Measurements from ENCODE around the gene CDKN2AIPNL. TPM values are rescaled to one million over a fixed set of nuclear protein-coding genes. Genes with fewer than 3 reads are reported as not detected.
A peak's percentile ranks its signal among the peaks of the same experiment; 100 is the strongest.

CDKN2AIPNL gene
- total RNA-seq, 2 experiments from 2014 or later, result 36.1 to 42.0 TPM

DNA sequence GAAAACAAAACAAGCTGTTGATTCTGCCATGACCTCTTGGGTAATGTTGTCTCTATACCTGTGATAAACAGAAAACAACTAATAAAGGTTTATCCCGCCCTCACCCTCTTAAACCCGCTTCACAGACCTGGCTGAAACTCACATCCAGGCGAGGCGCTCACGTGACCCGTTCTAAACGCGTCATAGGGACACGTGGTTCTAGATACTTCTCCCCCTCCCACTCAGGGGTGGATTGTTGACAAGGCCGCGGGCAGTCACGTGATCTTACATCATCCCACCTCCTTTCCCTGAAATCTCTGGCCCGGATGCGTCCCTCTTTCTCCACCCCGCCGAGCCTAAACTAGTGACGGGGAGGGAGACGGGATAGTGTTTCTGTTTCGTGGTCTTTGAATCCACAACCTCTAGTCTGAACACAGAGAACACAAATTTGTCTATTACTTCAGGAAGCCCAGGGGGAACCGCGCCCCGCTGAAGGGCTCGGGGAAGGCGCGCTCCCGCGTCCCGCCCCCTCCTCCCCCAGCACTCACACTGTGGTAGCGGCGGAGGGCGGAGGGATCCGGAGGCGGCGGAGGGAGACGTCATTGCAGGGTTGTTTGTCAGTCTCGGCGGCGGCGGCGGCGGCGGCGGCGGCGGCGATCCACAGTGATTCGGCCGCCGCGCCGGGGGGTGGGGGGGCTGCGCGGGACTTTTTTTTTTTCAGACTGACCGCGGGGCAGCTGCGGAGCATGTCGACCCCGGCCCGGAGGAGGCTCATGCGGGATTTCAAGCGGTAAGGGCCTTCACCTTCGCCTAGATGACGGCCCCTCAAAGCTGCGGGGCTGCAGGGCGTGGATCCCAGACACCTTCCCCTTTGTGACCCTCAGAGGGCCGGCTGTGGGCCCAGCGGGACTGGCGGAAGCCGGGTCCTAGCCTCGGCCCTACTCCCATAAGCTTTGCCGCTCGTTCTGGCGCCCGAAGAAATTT is 40.5 kb downstream of the CDKN2AIPNL start, which contains the start of gene UBE2B:
UBE2B (plus strand) TSS at position 699 of the 963 bp plus-strand sequence; CDS start at position 726, 27 bp downstream.
- intact Hi-C loops (cut with DNase I, micrococcal nuclease), result loop anchor here (1.0 to 5.0 kb wide), 20 partner anchors 9 to 1318 kb away; partner anchors contain the start of genes CAMLG (in 2 of the 2), PPP2CA (in 2 of the 2), SEC24A (in 2 of the 2) and CDKN2AIPNL (in 1 of the 2)
- ATAC-seq (peak; percentile 72), DNase-seq (peak; percentile 98)
- ChIA-PET CTCF (interaction anchor here (0.6 to 2.3 kb wide), 15 partner anchors 10 to 249 kb away, joined by 3 to 13 read pairs (median 4); partner anchors contain the start of gene CDKN2AIPNL), POLR2A (interaction anchor here (0.5 to 1.3 kb wide), 6 partner anchors 8 to 441 kb away, joined by 3 to 5 read pairs (median 5); partner anchors contain the start of gene PPP2CA)
- no peaks in the 10 kb centered on the region for H3K27me3 Mint-ChIP-seq
- peak within 1 kb of the TSS; percentile 99 for H3K27ac Mint-ChIP-seq
- peak within 1 kb of the TSS; percentile 99 for H3K4me3 Mint-ChIP-seq
- peaks cover 53% of the 10 kb centered on the region for H3K4me1 Mint-ChIP-seq
- peaks cover 34% of the 10 kb centered on the region for H3K36me3 Mint-ChIP-seq (ENCODE audit: low read depth)
- peaks cover 2% of the 10 kb centered on the region for H3K9me3 Mint-ChIP-seq (ENCODE audit: low read depth)

GRCh38 chr5:134370311-134370870 is 41.3 kb downstream of the CDKN2AIPNL start:
- CTCF ChIA-PET, result interaction anchor here (0.6 to 2.3 kb wide), 8 partner anchors 11 to 250 kb away, joined by 3 to 9 read pairs (median 4); partner anchors contain the start of gene CDKN2AIPNL
- Mint-ChIP-seq H3K36me3 (ENCODE audit: low read depth) (peaks cover 29% of the 10 kb centered on the region), H3K27me3 (no peaks in the 10 kb centered on the region), H3K9me3 (ENCODE audit: low read depth) (peaks cover 2% of the 10 kb centered on the region), H3K4me1 (peaks cover 54% of the 10 kb centered on the region), H3K27ac (peak overlapping the region; percentile 99), H3K4me3 (peak overlapping the region; percentile 99)
- DNase-seq, result peak; percentile 21
- POLR2A ChIA-PET, result interaction anchor here (0.6 to 1.0 kb wide), 2 partner anchors 9 to 126 kb away, joined by 5 read pairs; no protein-coding TSS in a partner anchor
- peak; percentile 8 for ATAC-seq
- intact Hi-C loops (cut with DNase I, micrococcal nuclease), result loop anchor here (1.0 to 5.0 kb wide), 9 partner anchors 40 to 1318 kb away; partner anchors contain the start of genes CAMLG (in 1 of the 2), CDKN2AIPNL (in 1 of the 2), DDX46 (in 1 of the 2) and HSPA4 (in 1 of the 2)

GRCh38 chr5:134365604-134366003 is 46.1 kb downstream of the CDKN2AIPNL start:
- H3K9me3 Mint-ChIP-seq (ENCODE audit: low read depth), result peaks cover 2% of the 10 kb centered on the region
- DNase-seq (no peak), ATAC-seq (no peak)
- POLR2A ChIA-PET, result no interaction called here
- intact Hi-C loops (cut with DNase I, micrococcal nuclease), result no loop called here
- H3K4me1 Mint-ChIP-seq, result peaks cover 30% of the 10 kb centered on the region
- CTCF ChIA-PET, result no interaction called here
- no peaks in the 10 kb centered on the region for H3K27me3 Mint-ChIP-seq
- H3K36me3 Mint-ChIP-seq (ENCODE audit: low read depth), result peaks cover 14% of the 10 kb centered on the region
- no peak overlapping the region for H3K4me3 Mint-ChIP-seq
- H3K27ac Mint-ChIP-seq, result no peak overlapping the region

GRCh38 chr5:134355681-134356080 is 56.0 kb downstream of the CDKN2AIPNL start:
- no peaks in the 10 kb centered on the region for H3K4me1 Mint-ChIP-seq
- ATAC-seq (no peak), DNase-seq (no peak)
- no peaks in the 10 kb centered on the region for H3K9me3 Mint-ChIP-seq (ENCODE audit: low read depth)
- H3K36me3 Mint-ChIP-seq (ENCODE audit: low read depth), result peaks cover 2% of the 10 kb centered on the region
- intact Hi-C loops (cut with DNase I, micrococcal nuclease), result no loop called here
- CTCF ChIA-PET, result interaction anchor here (0.9 kb wide), 1 partner anchor 11 kb away, joined by 3 read pairs; no protein-coding TSS in a partner anchor
- H3K27me3 Mint-ChIP-seq, result no peaks in the 10 kb centered on the region
- no peak overlapping the region for H3K4me3 Mint-ChIP-seq
- POLR2A ChIA-PET, result no interaction called here
- no peak overlapping the region for H3K27ac Mint-ChIP-seq

Other genes with a start within 250 kb of the CDKN2AIPNL start
- gene SKP1, start 234.9 kb downstream of the CDKN2AIPNL start, total RNA-seq, result 100 to 1,000 TPM; 218 to 265 TPM
- 100 to 1,000 TPM; 148 to 154 TPM for gene PPP2CA, start 185.8 kb downstream of the CDKN2AIPNL start, total RNA-seq
- 1 to 10 TPM; 3.1 to 5.2 TPM for gene CDKL3, start 44.7 kb downstream of the CDKN2AIPNL start, total RNA-seq
- 100 to 1,000 TPM; 112 to 115 TPM for gene UBE2B, start 40.3 kb downstream of the CDKN2AIPNL start, total RNA-seq
- 10 to 100 TPM; 58.1 to 68.0 TPM for gene JADE2, start 113.8 kb upstream of the CDKN2AIPNL start, total RNA-seq
- gene SAR1B, start 220.9 kb upstream of the CDKN2AIPNL start, total RNA-seq, result 10 to 100 TPM; 40.3 to 54.9 TPM
- gene SEC24A, start 236.9 kb upstream of the CDKN2AIPNL start, total RNA-seq, result 10 to 100 TPM; 32.2 to 41.3 TPM